Activated T-cell treated with anti-CD3 and anti-CD28 coated beads, Interleukin-2, amount 50 U/mL, for 24 hours (primary cell): Measurements from ENCODE around the gene COL7A1.
A peak's percentile ranks its signal among the peaks of the same experiment; 100 is the strongest.

ENCODE experiments used
- DNase-seq: peaks from one replicate; pipeline ENCODE4 v3.0.0-alpha.2; 2020
- H3K27ac Mint-ChIP-seq: 2 replicates; pipeline ENCODE4 v1.8.0; 2020; ENCODE audit warnings: mild to moderate bottlenecking, mixed read lengths
- H3K27me3 Mint-ChIP-seq: 2 replicates; pipeline ENCODE4 v1.8.0; 2020; ENCODE audit warnings: mixed read lengths
- H3K36me3 Mint-ChIP-seq: 2 replicates; pipeline ENCODE4 v1.8.0; 2020; ENCODE audit warnings: low read depth, mixed read lengths
- H3K4me1 Mint-ChIP-seq: 2 replicates; pipeline ENCODE4 v1.8.0; 2020; ENCODE audit warnings: low read depth, mixed read lengths
- H3K4me3 Mint-ChIP-seq: 2 replicates; pipeline ENCODE4 v1.8.0; 2020; ENCODE audit warnings: mild to moderate bottlenecking, moderate library complexity, mixed read lengths
- H3K9me3 Mint-ChIP-seq: 2 replicates; pipeline ENCODE4 v1.8.0; 2020; ENCODE audit warnings: mixed read lengths

The COL7A1 gene

DNA sequence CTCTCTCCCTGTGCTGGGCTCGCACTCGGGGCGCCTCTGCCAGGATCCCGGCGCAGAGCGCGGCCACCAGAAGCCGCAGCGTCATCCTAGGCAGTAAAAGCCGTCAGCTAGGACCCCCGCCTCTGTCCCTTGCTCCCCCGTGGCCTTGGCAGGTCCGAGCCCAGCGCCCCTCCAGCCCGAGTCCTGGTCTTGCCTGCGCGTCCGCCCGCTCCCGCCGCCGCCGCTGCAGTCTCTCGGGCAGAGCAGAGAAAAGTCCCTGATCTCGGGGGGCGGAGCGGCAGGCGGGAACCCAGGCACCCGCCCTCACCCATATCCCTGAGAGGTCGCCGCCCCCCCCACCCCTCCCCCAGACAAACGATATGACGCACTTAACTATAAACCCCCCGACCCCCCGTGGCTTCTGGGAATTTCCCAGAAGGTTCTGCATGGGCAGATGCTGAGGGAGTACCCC, at the start of gene COL7A1:
Gene COL7A1, minus strand, starts transcription at position 255 of the 451 bp plus-strand sequence. Its CDS starts 170 bp downstream, at position 85.
- Mint-ChIP-seq H3K27me3 (peaks cover 41% of the 10 kb centered on the region), H3K4me3 (no peak within 1 kb of the TSS), H3K9me3 (no peaks in the 10 kb centered on the region), H3K36me3 (peaks cover 23% of the 10 kb centered on the region), H3K4me1 (peaks cover 6% of the 10 kb centered on the region), H3K27ac (no peak within 1 kb of the TSS)
- DNase-seq: no peak

- Mint-ChIP-seq H3K4me3 (no peak overlapping the region), H3K27me3 (no peaks in the 10 kb centered on the region), H3K36me3 (peaks cover 34% of the 10 kb centered on the region), H3K9me3 (no peaks in the 10 kb centered on the region), H3K27ac (no peak overlapping the region), H3K4me1 (no peaks in the 10 kb centered on the region)
- DNase-seq: no peak
These were observed 47.5 kb upstream of the COL7A1 start for GRCh38 chr3:48642605-48643004.

GRCh38 chr3:48641396-48641795, 46.3 kb upstream of the COL7A1 start:
- Mint-ChIP-seq H3K36me3 (peaks cover 31% of the 10 kb centered on the region), H3K27me3 (no peaks in the 10 kb centered on the region), H3K9me3 (no peaks in the 10 kb centered on the region), H3K4me1 (peaks cover 5% of the 10 kb centered on the region), H3K4me3 (no peak overlapping the region), H3K27ac (no peak overlapping the region)
- no peak for DNase-seq

GRCh38 chr3:48639944-48640606, 44.9 kb upstream of the COL7A1 start:
- Mint-ChIP-seq H3K27me3 (no peaks in the 10 kb centered on the region), H3K4me1 (peaks cover 12% of the 10 kb centered on the region), H3K27ac (no peak overlapping the region), H3K9me3 (no peaks in the 10 kb centered on the region), H3K36me3 (peaks cover 32% of the 10 kb centered on the region), H3K4me3 (no peak overlapping the region)
- DNase-seq: no peak

GRCh38 chr3:48637305-48637704, 42.2 kb upstream of the COL7A1 start:
- H3K4me1 Mint-ChIP-seq: peaks cover 23% of the 10 kb centered on the region
- H3K4me3 Mint-ChIP-seq: no peak overlapping the region
- no peaks in the 10 kb centered on the region for H3K9me3 Mint-ChIP-seq
- no peaks in the 10 kb centered on the region for H3K27me3 Mint-ChIP-seq
- peaks cover 32% of the 10 kb centered on the region for H3K36me3 Mint-ChIP-seq
- DNase-seq: no peak
- peak overlapping the region; percentile 20 for H3K27ac Mint-ChIP-seq

- Mint-ChIP-seq H3K4me3 (peak overlapping the region; percentile 86), H3K36me3 (peaks cover 32% of the 10 kb centered on the region), H3K27ac (no peak overlapping the region), H3K4me1 (peaks cover 23% of the 10 kb centered on the region), H3K27me3 (no peaks in the 10 kb centered on the region), H3K9me3 (no peaks in the 10 kb centered on the region)
- DNase-seq: no peak
These were observed 41.1 kb upstream of the COL7A1 start for GRCh38 chr3:48636149-48636655.

DNA sequence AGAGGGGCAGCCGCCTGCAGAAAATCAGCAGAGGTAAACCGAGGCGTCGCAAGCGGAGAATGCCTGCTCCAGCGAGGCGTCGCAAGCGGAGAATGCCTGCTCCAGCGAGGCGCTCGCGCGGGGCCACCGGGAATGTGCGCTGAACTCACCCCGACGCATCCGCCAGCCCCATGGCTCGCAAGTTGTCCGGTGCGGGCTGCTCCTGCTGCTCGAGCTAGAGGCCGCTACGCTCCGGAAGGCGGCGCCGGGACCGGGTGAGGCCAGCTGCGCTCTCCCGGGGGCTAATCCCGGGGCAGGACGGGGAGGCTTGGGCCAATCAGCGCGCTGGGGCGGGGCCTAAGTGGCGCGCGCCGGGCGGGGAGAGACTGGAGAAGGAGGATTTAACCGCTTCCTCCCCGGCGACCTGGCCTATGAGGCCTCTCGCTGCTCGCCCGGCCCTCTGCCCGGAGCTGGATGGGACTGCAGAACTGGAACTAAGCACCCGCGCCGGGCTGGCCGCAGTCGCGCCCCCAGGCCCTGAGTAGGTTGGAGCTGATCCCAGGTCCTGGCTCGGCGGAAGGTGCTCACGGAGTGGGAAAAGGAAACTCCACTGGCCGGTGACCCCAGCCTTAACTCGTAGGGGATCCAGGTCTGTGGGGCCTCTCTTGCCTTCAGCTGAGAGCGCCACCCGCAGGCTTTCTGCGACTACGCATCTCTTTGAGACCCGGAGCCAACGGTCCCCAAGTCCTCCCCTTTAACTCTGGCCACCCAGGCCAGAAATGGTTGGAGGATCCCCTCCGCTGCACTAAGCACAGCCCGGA, 40.3 kb upstream of the COL7A1 start, which contains the start of gene SLC26A6:
Gene SLC26A6, minus strand, starts transcription at position 240 of the 800 bp plus-strand sequence. Its CDS starts 68 bp downstream, at position 172.
- Mint-ChIP-seq H3K4me3 (peak within 1 kb of the TSS; percentile 86), H3K36me3 (peaks cover 40% of the 10 kb centered on the region), H3K4me1 (peaks cover 23% of the 10 kb centered on the region), H3K9me3 (no peaks in the 10 kb centered on the region), H3K27ac (peak within 1 kb of the TSS; percentile 87), H3K27me3 (no peaks in the 10 kb centered on the region)
- peak; percentile 96 for DNase-seq

GRCh38 chr3:48634661-48635221, 39.6 kb upstream of the COL7A1 start:
- Mint-ChIP-seq H3K4me3 (peak overlapping the region; percentile 86), H3K27ac (peak overlapping the region; percentile 47), H3K36me3 (peaks cover 43% of the 10 kb centered on the region), H3K9me3 (no peaks in the 10 kb centered on the region), H3K27me3 (no peaks in the 10 kb centered on the region), H3K4me1 (peaks cover 23% of the 10 kb centered on the region)
- DNase-seq: peak; percentile 74

DNA sequence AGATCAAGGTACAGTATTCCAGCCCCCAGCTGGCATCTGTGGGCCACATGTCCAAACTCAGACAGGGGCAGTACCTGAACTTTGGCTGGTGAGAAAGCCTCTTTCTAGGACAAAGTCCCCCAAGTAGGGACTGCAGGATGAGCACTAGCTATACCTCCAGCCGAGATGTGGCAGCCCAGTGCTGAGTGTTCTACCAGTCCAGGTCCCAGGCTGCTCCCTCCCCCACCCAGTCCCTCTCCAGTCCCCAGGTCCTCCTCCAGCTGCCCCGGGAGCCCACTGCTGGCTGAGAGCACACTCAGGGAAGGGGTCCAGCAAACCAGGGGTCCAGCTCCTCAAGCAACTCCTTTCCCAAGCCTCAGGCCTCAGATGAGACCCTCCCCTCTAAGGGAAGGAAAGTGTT, 38.6 kb upstream of the COL7A1 start:
- Mint-ChIP-seq H3K4me1 (peaks cover 23% of the 10 kb centered on the region), H3K9me3 (no peaks in the 10 kb centered on the region), H3K4me3 (peak overlapping the region; percentile 86), H3K27me3 (no peaks in the 10 kb centered on the region), H3K36me3 (peaks cover 44% of the 10 kb centered on the region), H3K27ac (no peak overlapping the region)
- no peak for DNase-seq

GRCh38 chr3:48633256-48633655, 38.1 kb upstream of the COL7A1 start:
- no peak for DNase-seq
- Mint-ChIP-seq H3K4me1 (peaks cover 23% of the 10 kb centered on the region), H3K4me3 (peak overlapping the region; percentile 5), H3K9me3 (no peaks in the 10 kb centered on the region), H3K27me3 (no peaks in the 10 kb centered on the region), H3K36me3 (peaks cover 49% of the 10 kb centered on the region), H3K27ac (no peak overlapping the region)

- H3K4me3 Mint-ChIP-seq: no peak overlapping the region
- H3K9me3 Mint-ChIP-seq: no peaks in the 10 kb centered on the region
- H3K27ac Mint-ChIP-seq: no peak overlapping the region
- H3K36me3 Mint-ChIP-seq: peaks cover 62% of the 10 kb centered on the region
- DNase-seq: no peak
- no peaks in the 10 kb centered on the region for H3K27me3 Mint-ChIP-seq
- H3K4me1 Mint-ChIP-seq: peaks cover 20% of the 10 kb centered on the region
These were observed 36.7 kb upstream of the COL7A1 start for GRCh38 chr3:48631516-48632448.

- Mint-ChIP-seq H3K36me3 (peaks cover 72% of the 10 kb centered on the region), H3K27me3 (no peaks in the 10 kb centered on the region), H3K4me1 (peaks cover 12% of the 10 kb centered on the region), H3K4me3 (no peak overlapping the region), H3K9me3 (no peaks in the 10 kb centered on the region), H3K27ac (no peak overlapping the region)
- no peak for DNase-seq
These were observed 35.7 kb upstream of the COL7A1 start for GRCh38 chr3:48630833-48631232.

DNA sequence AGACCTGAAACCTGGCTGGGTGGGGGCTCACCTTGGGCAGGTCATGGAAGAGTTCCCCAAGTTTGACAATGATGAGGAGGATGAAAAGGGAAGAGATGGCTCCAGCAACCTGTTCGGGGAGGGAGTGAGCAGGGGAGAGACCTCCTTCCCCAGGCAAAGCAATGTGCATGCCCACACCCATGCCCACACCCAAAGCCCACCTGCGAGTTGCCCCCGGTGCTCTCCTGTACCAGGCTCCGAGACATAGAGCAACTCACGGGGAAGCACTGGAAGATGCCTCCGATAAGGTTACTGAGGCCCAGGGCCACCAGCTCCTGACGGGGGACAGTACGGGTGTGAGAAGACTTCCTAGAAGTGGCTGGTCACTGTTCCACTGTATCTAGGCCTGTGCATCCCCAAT, 35.3 kb upstream of the COL7A1 start:
- Mint-ChIP-seq H3K9me3 (no peaks in the 10 kb centered on the region), H3K4me1 (peaks cover 11% of the 10 kb centered on the region), H3K36me3 (peaks cover 74% of the 10 kb centered on the region)

DNA sequence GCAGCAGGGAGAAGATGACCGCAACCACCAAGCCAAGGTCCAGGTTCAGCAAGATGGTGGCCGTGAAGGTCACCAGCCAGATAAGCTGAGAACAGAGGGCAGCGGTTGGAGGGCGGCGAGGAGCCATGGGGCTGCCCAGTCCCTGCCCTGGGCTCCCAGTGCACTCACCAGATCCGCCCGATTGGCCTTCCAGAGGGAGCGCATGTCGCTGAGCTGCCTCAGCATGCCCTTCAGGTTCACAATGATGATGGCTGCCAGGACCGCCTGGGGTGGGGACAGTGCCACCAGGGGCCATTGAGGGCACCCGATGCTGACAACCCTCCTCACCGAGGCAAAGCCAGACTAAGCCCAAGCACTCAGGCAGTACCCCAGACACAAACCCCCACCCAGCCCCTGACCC, 34.8 kb upstream of the COL7A1 start:
- no peak overlapping the region for H3K4me3 Mint-ChIP-seq
- H3K36me3 Mint-ChIP-seq: peaks cover 80% of the 10 kb centered on the region
- no peaks in the 10 kb centered on the region for H3K9me3 Mint-ChIP-seq
- no peak overlapping the region for H3K27ac Mint-ChIP-seq
- H3K27me3 Mint-ChIP-seq: no peaks in the 10 kb centered on the region
- peaks cover 12% of the 10 kb centered on the region for H3K4me1 Mint-ChIP-seq
- DNase-seq: no peak

More for the DNA sequence above, 35.3 kb upstream of the COL7A1 start:
- H3K4me3 Mint-ChIP-seq: no peak overlapping the region
- H3K27me3 Mint-ChIP-seq: no peaks in the 10 kb centered on the region
- H3K27ac Mint-ChIP-seq: no peak overlapping the region
- no peak for DNase-seq
